RCC 7860 (cell line): Measurements from ENCODE around the gene UAP1.

Experiments
- DNase-seq: peaks from one replicate; pipeline ENCODE4 v3.0.0-alpha.2; 2015; ENCODE audit warnings: low spot score
- FAIRE-seq: peaks from 2 replicates; lab custom pipeline; 2012; peaks lifted over from hg19 to GRCh38; lab: Jason Lieb, UNC

The UAP1 gene

GRCh38 chr1:162612606-162613400 is 51.3 kb downstream of the UAP1 start:
- no peak for FAIRE-seq
- no peak for DNase-seq

GRCh38 chr1:162616848-162617247 is 55.3 kb downstream of the UAP1 start:
- FAIRE-seq, result no peak
- no peak for DNase-seq

GRCh38 chr1:162617513-162617912 is 56.0 kb downstream of the UAP1 start:
- FAIRE-seq, result no peak
- no peak for DNase-seq

GRCh38 chr1:162619076-162619475 is 57.6 kb downstream of the UAP1 start:
- no peak for DNase-seq
- no peak for FAIRE-seq

- no peak for DNase-seq
- FAIRE-seq, result no peak
Measured at GRCh38 chr1:162621256-162621655, 59.7 kb downstream of the UAP1 start.

GRCh38 chr1:162625679-162626078 is 64.2 kb downstream of the UAP1 start:
- FAIRE-seq, result no peak
- DNase-seq, result no peak

- FAIRE-seq (no peak), DNase-seq (no peak)
Measured at GRCh38 chr1:162626094-162626493, 64.6 kb downstream of the UAP1 start.

GRCh38 chr1:162626761-162627160 is 65.2 kb downstream of the UAP1 start:
- no peak for FAIRE-seq
- no peak for DNase-seq

GRCh38 chr1:162627662-162628296 is 66.3 kb downstream of the UAP1 start:
- FAIRE-seq, result peak; percentile 14
- DNase-seq, result no peak

GRCh38 chr1:162629077-162629627 is 67.6 kb downstream of the UAP1 start:
- DNase-seq, result no peak
- no peak for FAIRE-seq

GRCh38 chr1:162629651-162630050 is 68.1 kb downstream of the UAP1 start:
- no peak for FAIRE-seq
- no peak for DNase-seq

- DNase-seq (no peak), FAIRE-seq (no peak)
Measured at GRCh38 chr1:162631546-162632191, 70.1 kb downstream of the UAP1 start.

- DNase-seq, result no peak
- FAIRE-seq, result no peak
Measured at GRCh38 chr1:162632217-162632666, 70.7 kb downstream of the UAP1 start, which contains the start of gene DDR2. Gene DDR2 (plus strand): TSS chr1:162632464. CDS start chr1:162719064, 86,600 bp downstream.

GRCh38 chr1:162632698-162633080 is 71.2 kb downstream of the UAP1 start:
- DNase-seq (no peak), FAIRE-seq (no peak)

GRCh38 chr1:162633081-162633762 is 71.7 kb downstream of the UAP1 start:
- DNase-seq (no peak), FAIRE-seq (no peak)

- FAIRE-seq, result no peak
- DNase-seq, result no peak
Measured at GRCh38 chr1:162635418-162635817, 73.9 kb downstream of the UAP1 start.

GRCh38 chr1:162639718-162640117 is 78.2 kb downstream of the UAP1 start:
- FAIRE-seq (no peak), DNase-seq (no peak)

- FAIRE-seq (no peak), DNase-seq (no peak)
Measured at GRCh38 chr1:162641114-162641513, 79.6 kb downstream of the UAP1 start.

- FAIRE-seq (no peak), DNase-seq (no peak)
Measured at GRCh38 chr1:162644986-162645314, 83.4 kb downstream of the UAP1 start.

- no peak for DNase-seq
- no peak for FAIRE-seq
Measured at GRCh38 chr1:162645666-162646065, 84.1 kb downstream of the UAP1 start.

GRCh38 chr1:162649583-162649982 is 88.1 kb downstream of the UAP1 start:
- FAIRE-seq (no peak), DNase-seq (no peak)
